Spleen (tissue), 7 donors: ENCODE measurements around the gene TEX35.

Experiments
- POLR2A ChIP-seq, 3 donors: fragments of 450-650 bp; IDR thresholded peaks; one replicate each; pipeline ENCODE4 v1.5.1; 2017; ENCODE audit warnings: antibody characterized with exemption in 3 of 3, mild to moderate bottlenecking in 1 of 3
- TF ChIP-seq, protein P1 (sequence below), 11 experiments: fragments of 200-600 bp in 7 of 11; fragments of 450-650 bp in 4 of 11; sonication (generic) in 4 of 11; IDR thresholded peaks in 8 of 11; conservative IDR thresholded peaks in 3 of 11; 1 replicate in 7 of 11; 2 replicates in 4 of 11; pipeline versions ENCODE4 v1.4.0 to v1.8.0; 2016 to 2021; ENCODE audit warnings: antibody characterized with exemption in 11 of 11, inconsistent platforms in 4 of 11, mild to moderate bottlenecking in 1 of 11
- donor health status: DM: no; HTN: no; CAD: no; lungs with moderate emphysema.
- donor health status: DM: no; HTN: no; CAD: no.
- donor health status: DM: no; HTN: no; CAD: no.

DNA sequence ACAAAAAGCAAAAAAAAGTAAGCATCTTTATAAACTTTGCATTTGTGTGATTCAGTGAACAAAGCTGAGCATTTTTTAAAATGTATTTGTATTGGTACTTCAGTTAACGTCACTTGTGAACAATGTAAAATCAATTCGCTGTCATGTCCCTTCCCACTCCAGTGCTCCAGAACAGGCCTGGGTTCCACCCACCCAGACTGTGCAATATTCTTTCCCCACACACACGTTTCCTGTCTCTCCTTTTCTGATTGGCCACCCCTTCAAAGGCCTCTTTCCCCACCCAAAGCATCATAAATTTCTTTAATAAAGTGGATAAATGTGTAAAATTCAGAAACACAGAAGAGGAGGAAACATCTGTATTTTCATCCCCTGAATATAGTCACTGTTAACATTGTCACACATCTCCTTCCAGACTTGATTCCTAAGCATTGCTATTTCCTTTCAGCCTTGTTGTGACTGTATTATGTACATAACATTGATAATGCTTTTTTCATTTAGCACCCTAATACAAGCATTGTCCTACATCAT is 28.1 kb upstream of the TEX35 start:
- TF ChIP-seq, protein P1, sequence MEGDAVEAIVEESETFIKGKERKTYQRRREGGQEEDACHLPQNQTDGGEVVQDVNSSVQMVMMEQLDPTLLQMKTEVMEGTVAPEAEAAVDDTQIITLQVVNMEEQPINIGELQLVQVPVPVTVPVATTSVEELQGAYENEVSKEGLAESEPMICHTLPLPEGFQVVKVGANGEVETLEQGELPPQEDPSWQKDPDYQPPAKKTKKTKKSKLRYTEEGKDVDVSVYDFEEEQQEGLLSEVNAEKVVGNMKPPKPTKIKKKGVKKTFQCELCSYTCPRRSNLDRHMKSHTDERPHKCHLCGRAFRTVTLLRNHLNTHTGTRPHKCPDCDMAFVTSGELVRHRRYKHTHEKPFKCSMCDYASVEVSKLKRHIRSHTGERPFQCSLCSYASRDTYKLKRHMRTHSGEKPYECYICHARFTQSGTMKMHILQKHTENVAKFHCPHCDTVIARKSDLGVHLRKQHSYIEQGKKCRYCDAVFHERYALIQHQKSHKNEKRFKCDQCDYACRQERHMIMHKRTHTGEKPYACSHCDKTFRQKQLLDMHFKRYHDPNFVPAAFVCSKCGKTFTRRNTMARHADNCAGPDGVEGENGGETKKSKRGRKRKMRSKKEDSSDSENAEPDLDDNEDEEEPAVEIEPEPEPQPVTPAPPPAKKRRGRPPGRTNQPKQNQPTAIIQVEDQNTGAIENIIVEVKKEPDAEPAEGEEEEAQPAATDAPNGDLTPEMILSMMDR (IDR thresholded peaks at IDR 0.05 in 8 of 11, conservative IDR thresholded peaks at IDR 0.05 in 3 of 11), result no peak
- no peak for TF ChIP-seq POLR2A (IDR thresholded peaks at IDR 0.05)
